Measurements from ENCODE around the gene WDR27. TPM values are rescaled to one million over a fixed set of nuclear protein-coding genes. Genes with fewer than 3 reads are reported as not detected.

The WDR27 gene
- polyA plus RNA-seq, 3 donors from 2014 or later, result 1.7 to 5.1 (median 4.0) TPM

GRCh38 chr6:169666441-169666840, 35.4 kb downstream of the WDR27 start:
- no peak overlapping the region for H3K27ac Mint-ChIP-seq
- H3K27me3 Mint-ChIP-seq (ENCODE audit: low read depth in 3 of 3), result peaks cover 0 to 1% (median 0%) of the 10 kb centered on the region in 3 donors
- no peak overlapping the region for H3K4me3 Mint-ChIP-seq
- peaks cover 4 to 33% (median 12%) of the 10 kb centered on the region in 3 donors for H3K36me3 Mint-ChIP-seq
- DNase-seq, result no peak
- H3K9me3 Mint-ChIP-seq, result no peaks in the 10 kb centered on the region
- peaks cover 0 to 2% of the 10 kb centered on the region in 2 donors for H3K4me1 Mint-ChIP-seq

DNA sequence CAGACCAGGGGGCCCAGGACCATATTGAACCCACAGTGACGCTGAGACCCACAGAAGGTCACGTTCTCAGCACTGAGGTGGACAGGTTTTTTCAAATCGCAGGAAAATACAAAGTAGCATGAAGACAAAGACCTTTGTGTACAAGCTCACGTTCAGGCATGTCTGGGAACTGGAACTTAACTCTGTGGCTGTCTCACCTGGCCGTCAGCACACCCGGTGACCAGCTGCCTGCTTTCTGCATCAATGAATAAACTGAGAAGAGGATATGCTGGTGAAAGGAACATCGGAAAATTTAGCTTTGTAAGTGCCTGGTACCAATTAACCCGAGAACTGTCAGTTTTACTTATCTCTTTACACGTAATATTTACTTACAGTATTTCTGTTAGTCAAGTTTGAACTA, 36.5 kb downstream of the WDR27 start:
- Mint-ChIP-seq H3K4me1 (peaks cover 0 to 2% of the 10 kb centered on the region in 2 donors), H3K27ac (no peak overlapping the region), H3K36me3 (peaks cover 4 to 31% (median 11%) of the 10 kb centered on the region in 3 donors), H3K9me3 (no peaks in the 10 kb centered on the region), H3K27me3 (ENCODE audit: low read depth in 3 of 3) (peaks cover 0 to 1% (median 0%) of the 10 kb centered on the region in 3 donors), H3K4me3 (no peak overlapping the region)
- DNase-seq, result no peak

DNA sequence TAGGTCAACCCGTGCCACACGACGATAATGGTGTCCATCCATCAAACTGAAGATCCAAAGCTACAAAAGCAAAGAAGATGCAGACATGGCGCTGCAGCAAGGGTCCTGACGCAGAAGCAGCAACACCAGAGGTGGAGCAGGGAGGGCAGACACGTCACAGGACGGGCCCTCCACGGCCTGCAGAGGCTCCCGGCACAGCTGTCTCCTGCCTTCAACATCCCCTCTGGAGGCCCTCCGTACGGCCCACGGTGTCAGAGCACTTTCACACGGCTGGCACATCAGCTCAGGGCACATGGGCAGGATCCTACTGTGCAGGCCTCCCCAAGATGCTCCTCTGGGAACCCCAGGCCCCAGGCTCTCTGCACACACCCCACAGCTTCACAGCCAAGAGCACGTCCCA, 37.6 kb downstream of the WDR27 start:
- Mint-ChIP-seq H3K36me3 (peaks cover 4 to 33% (median 11%) of the 10 kb centered on the region in 3 donors), H3K27me3 (ENCODE audit: low read depth in 3 of 3) (peaks cover 0 to 1% (median 0%) of the 10 kb centered on the region in 3 donors), H3K4me3 (no peak overlapping the region), H3K4me1 (no peaks in the 10 kb centered on the region), H3K27ac (no peak overlapping the region), H3K9me3 (no peaks in the 10 kb centered on the region)
- no peak for DNase-seq

GRCh38 chr6:169663468-169663867, 38.4 kb downstream of the WDR27 start:
- Mint-ChIP-seq H3K4me1 (no peaks in the 10 kb centered on the region), H3K9me3 (no peaks in the 10 kb centered on the region), H3K27me3 (ENCODE audit: low read depth in 3 of 3) (peaks cover 0 to 1% (median 0%) of the 10 kb centered on the region in 3 donors), H3K4me3 (no peak overlapping the region), H3K27ac (peak overlapping the region in 1 of 6 donors; percentile 19), H3K36me3 (peaks cover 4 to 34% (median 11%) of the 10 kb centered on the region in 3 donors)
- DNase-seq, result no peak

DNA sequence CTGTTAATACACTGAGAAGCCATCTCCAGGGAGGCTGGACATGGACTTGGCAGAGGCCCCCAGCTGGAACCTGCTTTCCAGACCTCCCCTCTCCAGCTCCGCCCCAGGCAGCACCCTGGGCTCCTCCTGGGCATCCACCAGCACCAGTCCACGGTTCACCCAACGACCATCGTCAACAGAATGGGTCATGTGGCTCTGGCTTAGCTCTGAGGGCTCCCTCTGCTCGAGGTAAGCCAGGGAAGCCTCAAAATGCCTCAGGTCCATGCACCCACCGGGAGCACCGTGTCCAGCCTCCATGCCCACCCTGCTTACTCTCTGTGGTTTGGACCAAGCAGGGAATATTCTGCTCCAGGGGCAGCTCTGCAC, 40.5 kb downstream of the WDR27 start:
- H3K27me3 Mint-ChIP-seq (ENCODE audit: low read depth in 3 of 3), result peaks cover 0 to 4% (median 0%) of the 10 kb centered on the region in 3 donors
- H3K9me3 Mint-ChIP-seq, result no peaks in the 10 kb centered on the region
- no peaks in the 10 kb centered on the region for H3K4me1 Mint-ChIP-seq
- peaks cover 0 to 29% (median 15%) of the 10 kb centered on the region in 3 donors for H3K36me3 Mint-ChIP-seq
- no peak overlapping the region for H3K4me3 Mint-ChIP-seq
- no peak overlapping the region for H3K27ac Mint-ChIP-seq
- no peak for DNase-seq

GRCh38 chr6:169660751-169661390, 41.0 kb downstream of the WDR27 start:
- Mint-ChIP-seq H3K9me3 (no peaks in the 10 kb centered on the region), H3K27ac (no peak overlapping the region), H3K4me1 (no peaks in the 10 kb centered on the region), H3K36me3 (peaks cover 0 to 25% (median 18%) of the 10 kb centered on the region in 3 donors), H3K27me3 (ENCODE audit: low read depth in 3 of 3) (peaks cover 0 to 4% (median 0%) of the 10 kb centered on the region in 3 donors), H3K4me3 (no peak overlapping the region)
- DNase-seq, result no peak

- Mint-ChIP-seq H3K36me3 (peaks cover 0 to 25% (median 18%) of the 10 kb centered on the region in 3 donors), H3K27me3 (ENCODE audit: low read depth in 3 of 3) (peaks cover 0 to 4% (median 0%) of the 10 kb centered on the region in 3 donors), H3K4me3 (no peak overlapping the region), H3K4me1 (peaks cover 5 to 6% of the 10 kb centered on the region in 2 donors), H3K9me3 (no peaks in the 10 kb centered on the region), H3K27ac (no peak overlapping the region)
- no peak for DNase-seq
These were observed 41.8 kb downstream of the WDR27 start for GRCh38 chr6:169659820-169660610.

DNA sequence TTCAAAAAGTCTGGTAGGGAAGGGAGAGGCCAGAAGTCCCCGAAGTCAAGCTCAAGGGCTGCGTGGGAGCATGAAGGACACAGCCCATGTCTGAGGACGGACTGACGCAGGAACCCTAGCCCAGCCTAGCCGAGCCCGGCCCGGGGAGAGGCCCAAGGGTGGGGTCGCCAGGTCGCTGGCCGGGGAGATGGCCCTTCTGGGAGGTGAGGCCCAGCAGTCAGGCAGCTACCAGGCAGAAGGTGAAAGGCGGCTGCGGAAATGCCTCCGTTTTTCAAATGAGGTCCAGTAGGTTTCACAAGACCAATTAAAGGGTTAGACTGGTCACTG, 44.6 kb downstream of the WDR27 start:
- no peaks in the 10 kb centered on the region for H3K9me3 Mint-ChIP-seq
- H3K27me3 Mint-ChIP-seq (ENCODE audit: low read depth in 3 of 3), result peaks cover 0 to 4% (median 3%) of the 10 kb centered on the region in 3 donors
- DNase-seq, result no peak
- H3K4me1 Mint-ChIP-seq, result peaks cover 17 to 21% of the 10 kb centered on the region in 2 donors
- H3K27ac Mint-ChIP-seq, result peak overlapping the region in 1 of 6 donors; percentile 30
- peaks cover 0 to 11% (median 10%) of the 10 kb centered on the region in 3 donors for H3K36me3 Mint-ChIP-seq
- peak overlapping the region in 1 of 5 donors; percentile 28 for H3K4me3 Mint-ChIP-seq

- Mint-ChIP-seq H3K9me3 (no peaks in the 10 kb centered on the region), H3K27ac (peak overlapping the region in 1 of 6 donors; percentile 30), H3K4me1 (peaks cover 17 to 21% of the 10 kb centered on the region in 2 donors), H3K4me3 (peak overlapping the region in 2 of 5 donors; percentile 28 to 43), H3K36me3 (peaks cover 0 to 11% (median 10%) of the 10 kb centered on the region in 3 donors), H3K27me3 (ENCODE audit: low read depth in 3 of 3) (peaks cover 0 to 4% (median 3%) of the 10 kb centered on the region in 3 donors)
- DNase-seq, result no peak
These were observed 45.1 kb downstream of the WDR27 start for GRCh38 chr6:169656546-169657283.

DNA sequence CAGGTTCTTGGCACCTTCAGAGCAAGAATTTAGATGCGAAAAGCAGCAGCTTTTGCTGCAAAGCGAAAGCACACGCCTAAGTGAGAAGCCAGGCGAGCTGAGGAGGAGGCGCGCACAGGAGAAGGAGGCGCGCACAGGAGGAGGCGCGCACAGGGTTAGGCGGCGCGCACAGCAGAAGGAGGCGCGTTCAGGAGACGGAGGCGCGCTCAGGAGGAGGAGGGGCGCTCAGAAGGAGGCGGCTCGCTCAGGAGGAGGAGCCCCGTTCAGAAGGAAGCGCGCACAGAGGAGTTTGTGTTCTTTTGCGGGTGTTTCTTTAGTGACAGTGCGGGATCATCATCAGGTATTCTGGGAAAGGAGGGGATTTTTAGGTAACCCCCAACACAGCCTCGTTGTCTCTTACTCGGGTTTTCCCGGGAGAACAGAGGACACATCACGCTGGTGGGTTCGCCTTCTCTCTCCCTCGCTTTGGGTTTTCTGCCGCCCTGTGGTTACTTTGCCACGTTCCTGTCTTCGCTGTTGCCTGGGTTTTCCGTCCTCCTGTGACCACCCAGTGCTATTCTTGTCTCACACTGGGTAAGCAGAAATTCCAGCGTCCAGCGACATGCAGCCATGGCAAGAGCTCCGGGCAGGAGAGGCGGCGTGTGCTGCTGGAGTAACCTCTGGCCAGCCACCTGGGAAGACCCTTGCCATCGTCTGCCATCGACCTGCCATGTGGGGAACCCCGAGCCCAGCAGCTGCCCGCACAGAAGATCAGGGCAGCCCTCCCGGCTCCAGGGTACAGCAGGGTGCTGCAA, 47.0 kb downstream of the WDR27 start:
- H3K4me3 Mint-ChIP-seq, result peak overlapping the region; percentile 91 to 95 (median 93)
- peaks cover 17 to 21% of the 10 kb centered on the region in 2 donors for H3K4me1 Mint-ChIP-seq
- peak overlapping the region; percentile 85 to 94 (median 92) for H3K27ac Mint-ChIP-seq
- DNase-seq, result peak; percentile 74 to 81 (median 79)
- no peaks in the 10 kb centered on the region for H3K9me3 Mint-ChIP-seq
- H3K36me3 Mint-ChIP-seq, result peaks cover 0 to 12% (median 11%) of the 10 kb centered on the region in 3 donors
- H3K27me3 Mint-ChIP-seq (ENCODE audit: low read depth in 3 of 3), result peaks cover 0 to 5% (median 3%) of the 10 kb centered on the region in 3 donors

DNA sequence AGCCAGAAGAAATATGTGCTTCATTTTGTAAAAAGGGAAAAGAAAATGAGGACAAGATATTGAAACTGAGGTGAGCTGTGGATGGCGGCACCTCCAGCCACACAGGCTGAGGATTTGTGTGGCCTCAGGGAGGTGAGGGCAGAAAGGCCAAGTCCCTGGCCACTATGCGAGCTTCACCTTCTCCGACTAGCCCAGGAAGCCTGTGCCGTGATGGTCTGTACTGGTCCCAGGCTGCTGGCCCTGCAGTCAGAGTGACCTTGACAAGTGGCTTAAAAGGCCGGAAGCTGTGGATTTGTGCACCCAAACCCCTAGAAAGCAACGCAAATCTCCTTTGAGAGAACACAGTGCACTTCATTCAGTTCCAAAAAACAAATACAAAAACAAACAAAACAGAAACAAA, 48.1 kb downstream of the WDR27 start:
- H3K9me3 Mint-ChIP-seq, result no peaks in the 10 kb centered on the region
- peak overlapping the region; percentile 85 to 94 (median 92) for H3K27ac Mint-ChIP-seq
- H3K4me3 Mint-ChIP-seq, result peak overlapping the region; percentile 91 to 95 (median 93)
- H3K27me3 Mint-ChIP-seq (ENCODE audit: low read depth in 3 of 3), result peaks cover 0 to 4% (median 3%) of the 10 kb centered on the region in 3 donors
- H3K4me1 Mint-ChIP-seq, result peaks cover 17 to 21% of the 10 kb centered on the region in 2 donors
- no peak for DNase-seq
- H3K36me3 Mint-ChIP-seq, result peaks cover 0 to 12% (median 6%) of the 10 kb centered on the region in 3 donors

GRCh38 chr6:169652896-169653295, 48.9 kb downstream of the WDR27 start:
- Mint-ChIP-seq H3K36me3 (peaks cover 0 to 12% (median 2%) of the 10 kb centered on the region in 3 donors), H3K4me3 (no peak overlapping the region), H3K27ac (no peak overlapping the region), H3K4me1 (peaks cover 17 to 21% of the 10 kb centered on the region in 2 donors), H3K27me3 (ENCODE audit: low read depth in 3 of 3) (peaks cover 0 to 4% (median 3%) of the 10 kb centered on the region in 3 donors), H3K9me3 (no peaks in the 10 kb centered on the region)
- DNase-seq, result no peak

GRCh38 chr6:169651498-169651897, 50.3 kb downstream of the WDR27 start:
- no peak for DNase-seq
- peaks cover 17 to 21% of the 10 kb centered on the region in 2 donors for H3K4me1 Mint-ChIP-seq
- H3K4me3 Mint-ChIP-seq, result no peak overlapping the region
- peaks cover 0 to 3% (median 1%) of the 10 kb centered on the region in 3 donors for H3K27me3 Mint-ChIP-seq (ENCODE audit: low read depth in 3 of 3)
- H3K9me3 Mint-ChIP-seq, result no peaks in the 10 kb centered on the region
- no peak overlapping the region for H3K27ac Mint-ChIP-seq
- peaks cover 0 to 9% (median 0%) of the 10 kb centered on the region in 3 donors for H3K36me3 Mint-ChIP-seq

Measured in immature natural killer cell (primary cell).